ENCODE data around the gene SRL. TPM values are rescaled to one million over a fixed set of nuclear protein-coding genes. Genes with fewer than 3 reads are reported as not detected.

The SRL gene
- total and polyA plus RNA-seq, 2 of the 4 experiments (the other 2 are of a cell fraction): under 0.01 to 0.14 TPM

DNA sequence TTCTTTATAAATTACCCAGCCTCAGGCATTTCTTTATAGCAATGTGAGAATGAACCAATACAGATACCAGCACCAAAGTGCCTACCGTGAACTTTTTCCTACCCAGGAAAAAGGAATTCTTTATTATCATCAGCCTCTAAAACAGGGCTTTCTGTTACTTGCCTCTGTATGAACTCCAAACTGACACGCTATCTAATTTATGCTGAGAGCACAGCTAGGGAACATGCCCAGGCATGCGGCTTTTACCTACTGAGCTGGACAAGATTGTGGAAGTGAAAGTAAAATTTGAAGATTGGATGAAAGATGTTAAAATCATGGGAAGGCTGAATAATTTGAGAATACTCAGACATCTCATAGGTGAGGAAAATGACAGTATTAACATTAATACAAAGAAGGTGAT lies 101.2 kb downstream of the SRL start:
- Histone ChIP-seq H3K9me1 (ENCODE audit: insufficient read depth, low read length) (no peaks in the 10 kb centered on the region), H3K18ac (ENCODE audit: low read depth, low read length) (peak overlapping the region; percentile 100), H3K27ac (ENCODE audit: insufficient read depth, low read length) (peak overlapping the region; percentile 72), H3K27me3 (ENCODE audit: control insufficient read depth, insufficient read depth, low read length) (no peaks in the 10 kb centered on the region), H2BK120ac (ENCODE audit: low read depth, low read length) (peak overlapping the region; percentile 99), H3K9me3 (ENCODE audit: control insufficient read depth, insufficient read depth, low read length) (peaks cover 11% of the 10 kb centered on the region), H3K4ac (ENCODE audit: low read depth, low read length) (peak overlapping the region; percentile 97), H3K4me3 (ENCODE audit: insufficient read depth, low read depth, low read length) (no peak overlapping the region), H3K23ac (ENCODE audit: low read depth, low read length) (peak overlapping the region; percentile 89), H4K8ac (ENCODE audit: low read depth in 2 of 2, low read length in 2 of 2) (peak overlapping the region; percentile 60 to 95; a peak in 3 of 4 replicates), H3K36me3 (ENCODE audit: control insufficient read depth, insufficient read depth, low read length) (no peaks in the 10 kb centered on the region), H3K4me2 (ENCODE audit: low read depth, low read length) (no peak overlapping the region), H4K20me1 (ENCODE audit: insufficient read depth, low read length) (no peaks in the 10 kb centered on the region), H2AFZ (replicated peaks; ENCODE audit: low read length, poor library complexity) (no peak overlapping the region), H2BK5ac (ENCODE audit: low read depth, low read length, poor library complexity, severe bottlenecking) (peak overlapping the region; percentile 93), H2AK9ac (replicated peaks; ENCODE audit: low read depth, low read length, poor library complexity) (no peak overlapping the region), H4K5ac (ENCODE audit: low read depth, low read length) (peak overlapping the region; percentile 99), H3K14ac (replicated peaks; ENCODE audit: low read depth, low read length) (peak overlapping the region; percentile 96), H4K91ac (ENCODE audit: insufficient read depth, low read depth, low read length) (peak overlapping the region; percentile 94), H2BK15ac (ENCODE audit: low read depth, low read length) (peak overlapping the region; percentile 62; the same call in 1 of the 3 replicates), H3K79me1 (ENCODE audit: low read depth in 1 of 2, low read length in 2 of 2) (no peaks in the 10 kb centered on the region), H3K4me1 (ENCODE audit: control insufficient read depth, insufficient read depth, low read length) (no peaks in the 10 kb centered on the region; the same call in none of the 2 replicates), H3K9ac (ENCODE audit: low read depth, low read length) (no peak overlapping the region), H3K56ac (ENCODE audit: extremely low read depth, insufficient read depth, low read length) (0 out of 2 replicates have a peak overlapping the region, but pooled peaks have one; percentile 17), H2BK20ac (ENCODE audit: low read depth, low read length) (peak overlapping the region; percentile 99; the same call in 1 of the 2 replicates), H2AK5ac (ENCODE audit: low read depth, low read length) (peak overlapping the region; percentile 92; the same call in 1 of the 2 replicates)
- POLR2A ChIA-PET (ENCODE audit: unreplicated experiment): no interaction called here
- TF ChIP-seq RCOR1 (IDR thresholded peaks at IDR 0.05; ENCODE audit: insufficient replicate concordance, low read length): no peak
- no peak for TF ChIP-seq BHLHE40 (IDR thresholded peaks at IDR 0.05; ENCODE audit: low read depth, low read length)
- TF ChIP-seq RAD21 (IDR thresholded peaks at IDR 0.05; ENCODE audit: low read length): no peak
- no peak for TF ChIP-seq SMC3 (IDR thresholded peaks at IDR 0.05; ENCODE audit: low read depth, low read length)
- no peak for TF ChIP-seq FOS (IDR thresholded peaks at IDR 0.05; ENCODE audit: low read depth, low read length)
- TF ChIP-seq, protein P1, sequence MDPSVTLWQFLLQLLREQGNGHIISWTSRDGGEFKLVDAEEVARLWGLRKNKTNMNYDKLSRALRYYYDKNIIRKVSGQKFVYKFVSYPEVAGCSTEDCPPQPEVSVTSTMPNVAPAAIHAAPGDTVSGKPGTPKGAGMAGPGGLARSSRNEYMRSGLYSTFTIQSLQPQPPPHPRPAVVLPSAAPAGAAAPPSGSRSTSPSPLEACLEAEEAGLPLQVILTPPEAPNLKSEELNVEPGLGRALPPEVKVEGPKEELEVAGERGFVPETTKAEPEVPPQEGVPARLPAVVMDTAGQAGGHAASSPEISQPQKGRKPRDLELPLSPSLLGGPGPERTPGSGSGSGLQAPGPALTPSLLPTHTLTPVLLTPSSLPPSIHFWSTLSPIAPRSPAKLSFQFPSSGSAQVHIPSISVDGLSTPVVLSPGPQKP (IDR thresholded peaks at IDR 0.05; ENCODE audit: borderline replicate concordance, low read depth, low read length): no peak
- TF ChIP-seq POLR2A (IDR thresholded peaks at IDR 0.05; ENCODE audit: low read depth, low read length): no peak
- TF ChIP-seq, protein P2, sequence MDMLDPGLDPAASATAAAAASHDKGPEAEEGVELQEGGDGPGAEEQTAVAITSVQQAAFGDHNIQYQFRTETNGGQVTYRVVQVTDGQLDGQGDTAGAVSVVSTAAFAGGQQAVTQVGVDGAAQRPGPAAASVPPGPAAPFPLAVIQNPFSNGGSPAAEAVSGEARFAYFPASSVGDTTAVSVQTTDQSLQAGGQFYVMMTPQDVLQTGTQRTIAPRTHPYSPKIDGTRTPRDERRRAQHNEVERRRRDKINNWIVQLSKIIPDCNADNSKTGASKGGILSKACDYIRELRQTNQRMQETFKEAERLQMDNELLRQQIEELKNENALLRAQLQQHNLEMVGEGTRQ (IDR thresholded peaks at IDR 0.05; ENCODE audit: low read depth, low read length): no peak
- no peak for TF ChIP-seq MAFK (IDR thresholded peaks at IDR 0.05; ENCODE audit: low read depth, low read length)
- no peak for TF ChIP-seq CEBPB (IDR thresholded peaks at IDR 0.05; ENCODE audit: low read depth, low read length)
- no peak for TF ChIP-seq MXI1 (IDR thresholded peaks at IDR 0.05; ENCODE audit: borderline replicate concordance, low read depth, low read length)
- TF ChIP-seq RFX5 (IDR thresholded peaks at IDR 0.05; ENCODE audit: low read depth, low read length): no peak
- TF ChIP-seq, protein P3, sequence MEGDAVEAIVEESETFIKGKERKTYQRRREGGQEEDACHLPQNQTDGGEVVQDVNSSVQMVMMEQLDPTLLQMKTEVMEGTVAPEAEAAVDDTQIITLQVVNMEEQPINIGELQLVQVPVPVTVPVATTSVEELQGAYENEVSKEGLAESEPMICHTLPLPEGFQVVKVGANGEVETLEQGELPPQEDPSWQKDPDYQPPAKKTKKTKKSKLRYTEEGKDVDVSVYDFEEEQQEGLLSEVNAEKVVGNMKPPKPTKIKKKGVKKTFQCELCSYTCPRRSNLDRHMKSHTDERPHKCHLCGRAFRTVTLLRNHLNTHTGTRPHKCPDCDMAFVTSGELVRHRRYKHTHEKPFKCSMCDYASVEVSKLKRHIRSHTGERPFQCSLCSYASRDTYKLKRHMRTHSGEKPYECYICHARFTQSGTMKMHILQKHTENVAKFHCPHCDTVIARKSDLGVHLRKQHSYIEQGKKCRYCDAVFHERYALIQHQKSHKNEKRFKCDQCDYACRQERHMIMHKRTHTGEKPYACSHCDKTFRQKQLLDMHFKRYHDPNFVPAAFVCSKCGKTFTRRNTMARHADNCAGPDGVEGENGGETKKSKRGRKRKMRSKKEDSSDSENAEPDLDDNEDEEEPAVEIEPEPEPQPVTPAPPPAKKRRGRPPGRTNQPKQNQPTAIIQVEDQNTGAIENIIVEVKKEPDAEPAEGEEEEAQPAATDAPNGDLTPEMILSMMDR (conservative IDR thresholded peaks at IDR 0.05; ENCODE audit: low read depth, low read length): no peak
- DNase-seq (peak; percentile 63), ATAC-seq (ENCODE audit: low read depth) (peak; percentile 63)
- no TSS peak for BruUV-seq (replicated peaks)
- intact Hi-C loops (cut with micrococcal nuclease) (no loop called here), in situ Hi-C loops (cut with MboI; ENCODE audit: low sequenced_read_pairs) (no loop called here), dilution Hi-C loops (cut with HindIII; ENCODE audit: low sequenced_read_pairs, unreplicated experiment) (no loop called here)
- 100% methylated on average over 1 of the region's 3 CpGs; no CpG with 5 or more reads in 1 of the 2 experiments for WGBS, 2 experiments (ENCODE audit: extremely low coverage in 2 of 2, insufficient read length in 1 of 2)
- CTCF ChIA-PET: no interaction called here
